K562 (cell line): Measurements from ENCODE around the gene NOVA1. TPM values are rescaled to one million over a fixed set of nuclear protein-coding genes. Genes with fewer than 3 reads are reported as not detected.

Experiments used
- ATAC-seq: fragments of 200-7000 bp; cut with Tn5 transposase; 3 replicates; pipeline ENCODE4 v1.9.1; 2020; ENCODE audit warnings: moderate library complexity
- BruUV-seq: library from RNA; stranded (reverse); fragments of 400-500 nt; replicated peaks from 2 replicates; lab custom pipeline; 2021; lab: Mats Ljungman, UMichigan
- CTCF ChIA-PET: fragments of 300-600 bp; formaldehyde crosslinking; extraction: SDS; loops from one replicate; lab custom pipeline; 2021; ENCODE audit warnings: low intra/inter-chr PET ratio; lab: Yijun Ruan, JAX
- POLR2A ChIA-PET: fragments of 300-600, 350-650 bp; sonication (Branson Sonifier 250); formaldehyde crosslinking; extraction: SDS; loops from one replicate; lab custom pipeline; 2021; ENCODE audit warnings: antibody characterized with exemption, inconsistent platforms; lab: Yijun Ruan, JAX
- DNase-seq, 4 experiments: peaks; one replicate each; pipeline versions ENCODE4 v3.0.0 to v3.0.0-alpha.2; 2011 to 2018; ENCODE audit warnings: low spot score in 3 of 4, mixed read lengths in 3 of 4; ENCODE audit errors: extremely low read depth in 1 of 4
- FAIRE-seq: peaks from 2 replicates; lab custom pipeline; 2011; peaks lifted over from hg19 to GRCh38; lab: Jason Lieb, UNC
- H2AFZ ChIP-seq: 2 replicates; pipeline ENCODE4 v1.6.0; 2011; ENCODE audit warnings: low read depth, low read length, control low read depth, inconsistent platforms
- H3K27ac ChIP-seq: fragments of 200-600 bp; 3 replicates; pipeline ENCODE4 v1.8.0; 2011; ENCODE audit warnings: low read depth, mild to moderate bottlenecking, control low read depth, inconsistent platforms, low read length, moderate library complexity, mixed read lengths; ENCODE audit errors: extremely low read depth
- H3K27me3 ChIP-seq, 2 experiments: fragments of 300-600 bp in 1 of 2; 2 replicates in 1 of 2; 3 replicates in 1 of 2; pipeline versions ENCODE4 v1.6.0 to v1.8.0; 2011; ENCODE audit warnings: inconsistent platforms in 2 of 2, low read length in 2 of 2, mild to moderate bottlenecking in 1 of 2, mixed read lengths in 1 of 2, moderate library complexity in 1 of 2; ENCODE audit not compliant: control insufficient read depth in 2 of 2, insufficient read depth in 2 of 2
- H3K36me3 ChIP-seq: fragments of 300-600 bp; 3 replicates; pipeline ENCODE4 v1.8.0; 2011; ENCODE audit warnings: mild to moderate bottlenecking, low read length, inconsistent platforms; ENCODE audit not compliant: control insufficient read depth, insufficient read depth
- H3K4me1 ChIP-seq, 2 experiments: fragments of 200-600 bp in 1 of 2; replicated peaks in 1 of 2; 2 replicates in 1 of 2; 3 replicates in 1 of 2; pipeline versions ENCODE4 v1.5.1 to v1.8.0; 2011; ENCODE audit warnings: inconsistent platforms in 2 of 2, low read length in 2 of 2, mild to moderate bottlenecking in 1 of 2, mixed read lengths in 1 of 2, moderate library complexity in 1 of 2; ENCODE audit not compliant: control insufficient read depth in 2 of 2, insufficient read depth in 2 of 2
- H3K4me2 ChIP-seq: 2 replicates; pipeline ENCODE4 v1.6.1; 2011; ENCODE audit warnings: low read length, control low read depth, inconsistent platforms, mixed read lengths; ENCODE audit not compliant: insufficient read depth
- H3K4me3 ChIP-seq: fragments of 200-600 bp; sonication (generic), shearing (Covaris generic); 2 replicates; pipeline ENCODE4 v1.5.1; 2016; ENCODE audit warnings: control low read depth, inconsistent platforms
- H3K79me2 ChIP-seq: fragments of 200-600 bp; 3 replicates; pipeline ENCODE4 v1.8.0; 2011; ENCODE audit warnings: low read length, inconsistent platforms; ENCODE audit not compliant: control insufficient read depth, insufficient read depth
- H3K9ac ChIP-seq, 2 experiments: 2 replicates each; pipeline versions ENCODE4 v1.6.0 to v1.6.1; 2011; ENCODE audit warnings: low read depth in 2 of 2, low read length in 2 of 2, control low read depth in 1 of 2, inconsistent platforms in 1 of 2, mild to moderate bottlenecking in 1 of 2, mixed read lengths in 1 of 2; ENCODE audit not compliant: insufficient read depth in 1 of 2
- H3K9me1 ChIP-seq: one replicate; pipeline ENCODE4 v1.6.0; 2011; ENCODE audit warnings: inconsistent platforms, mild to moderate bottlenecking, low read length, moderate library complexity; ENCODE audit not compliant: control insufficient read depth, insufficient read depth
- H3K9me3 ChIP-seq: replicated peaks from 2 replicates; pipeline ENCODE4 v1.5.1; 2011; ENCODE audit warnings: low read depth, low read length, inconsistent platforms; ENCODE audit not compliant: control insufficient read depth, insufficient read depth
- H4K20me1 ChIP-seq: replicated peaks from 2 replicates; pipeline ENCODE4 v1.6.1; 2011; ENCODE audit warnings: low read length, inconsistent platforms, mixed read lengths; ENCODE audit not compliant: control insufficient read depth, insufficient read depth
- EHMT2 ChIP-seq: fragments of 450-650 bp; IDR thresholded peaks from 2 replicates; pipeline ENCODE4 v1.6.1; 2018; ENCODE audit warnings: antibody characterized with exemption
- ELF4 ChIP-seq: fragments of 450-650 bp; formaldehyde crosslinking; IDR thresholded peaks from 2 replicates; pipeline ENCODE4 v1.4.0; 2022; ENCODE audit warnings: missing genetic modification characterization
- EZH2 ChIP-seq: IDR thresholded peaks from 2 replicates; pipeline ENCODE4 v1.6.1; 2012; ENCODE audit warnings: low read depth, mild to moderate bottlenecking, inconsistent platforms, low read length, borderline replicate concordance
- MBD2 ChIP-seq: sonication (generic); IDR thresholded peaks from 2 replicates; pipeline ENCODE4 v1.6.1; 2016; ENCODE audit warnings: low read depth, borderline replicate concordance
- POLR2AphosphoS5 ChIP-seq: IDR thresholded peaks from 2 replicates; pipeline ENCODE4 v1.6.1; 2011; ENCODE audit warnings: mild to moderate bottlenecking, low read depth, low read length, moderate library complexity; ENCODE audit not compliant: control insufficient read depth, insufficient read depth
- ZBTB7A ChIP-seq: IDR thresholded peaks from 2 replicates; pipeline ENCODE4 v1.6.1; 2011; ENCODE audit warnings: low read depth, mild to moderate bottlenecking, low read length, moderate library complexity, borderline replicate concordance; ENCODE audit not compliant: control insufficient read depth
- ZKSCAN8 ChIP-seq: fragments of 200-800 bp; sonication (Bioruptor generic); IDR thresholded peaks from 2 replicates; pipeline ENCODE4 v1.6.1; 2016; ENCODE audit warnings: missing genetic modification characterization, missing compliant biosample characterization
- WGBS: fragments of 100-300 bp; shearing (Covaris generic); methylation state at CpG from one replicate; pipeline ENCODE4 v1.1.6; 2016; ENCODE audit warnings: low coverage, mixed read lengths; ENCODE audit not compliant: insufficient coverage; ENCODE audit errors: missing lambda C conversion rate; 5-methylcytosine and 5-hydroxymethylcytosine counted together
- in situ Hi-C: fragments of 300-500 bp; cut with MboI; formaldehyde crosslinking; loops from 4 replicates; pipeline ENCODE4 v1.15.0; 2018; ENCODE audit warnings: inconsistent platforms, mixed read lengths
- intact Hi-C: fragments of 100-400 bp; cut with micrococcal nuclease; formaldehyde crosslinking; loops from 2 replicates; pipeline ENCODE4 v1.14.2; 2022
- polyA plus RNA-seq, 8 experiments: library from polyadenylated mRNA; depleted of rRNA in 4 of 8; stranded (reverse) in 5 of 8; unstranded in 3 of 8; fragments of >200 nt; fragmentation: Nextera tagmentation in 2 of 8; fragmentation: Illumina TruSeq in 1 of 8; extraction: Ambion mirVana in 2 of 8; extraction: Trizol in 1 of 8; gene quantifications; 2 replicates each; pipeline versions ENCODE4 v1.2.1 to v1.2.3, GENCODE V29; 2011 to 2014; ENCODE audit warnings: inconsistent platforms in 1 of 8, missing spikeins in 1 of 8
- total RNA-seq, 7 experiments: library from RNA; depleted of rRNA in 6 of 7; stranded (reverse); fragments of >200 nt in 6 of 7; fragmentation: Illumina TruSeq in 2 of 7; extraction: Trizol in 2 of 7; gene quantifications; 2 replicates each; pipeline versions ENCODE4 v1.2.1 to v1.2.3, GENCODE V29; 2011 to 2021; ENCODE audit warnings: low replicate concordance in 1 of 7
- TF ChIP-seq, protein P1 (sequence below): fragments of 250-450 bp; sonication (Bioruptor Pico); IDR thresholded peaks from 2 replicates; pipeline ENCODE4 v1.9.0; 2021; ENCODE audit warnings: mild to moderate bottlenecking

NOVA1 gene
- total and polyA plus RNA-seq, 9 of the 15 experiments (the other 6 are each of a cell fraction or from before 2014, with no cell fraction given), result 0.01 TPM; not detected in 8

DNA sequence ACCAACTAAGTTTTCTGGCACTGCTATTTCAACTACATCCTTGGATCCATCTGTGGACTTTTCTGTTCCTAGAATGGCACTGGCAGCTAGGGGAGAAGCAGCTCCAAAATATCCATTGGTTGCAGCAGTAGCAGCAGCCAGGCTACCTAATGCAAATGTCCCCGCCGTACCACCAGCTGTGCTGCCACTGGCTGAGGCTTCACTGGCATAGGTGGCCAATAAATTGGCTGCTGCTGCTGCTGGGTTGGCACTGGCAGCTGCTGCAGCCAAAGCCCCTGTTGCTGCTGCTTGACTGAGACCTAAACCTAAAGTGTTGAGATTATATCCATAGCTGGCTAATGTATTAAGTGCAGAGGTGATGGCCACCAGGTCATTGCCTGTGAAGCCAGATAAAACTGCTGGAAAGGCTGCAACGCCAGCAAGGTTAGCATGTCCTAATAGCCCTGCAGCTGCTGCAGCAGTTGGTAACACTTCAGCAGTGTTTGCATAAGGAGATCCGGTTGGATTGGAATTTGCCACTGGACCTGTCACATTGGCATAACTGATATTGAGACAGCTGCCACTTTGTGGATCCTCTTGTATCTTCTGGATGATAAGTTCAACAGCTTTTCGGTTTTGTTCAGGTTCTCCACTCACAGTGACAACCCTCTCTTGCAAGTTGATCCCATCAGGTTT lies 149.5 kb downstream of the NOVA1 start:
- no peaks in the 10 kb centered on the region for H4K20me1 ChIP-seq
- no peak overlapping the region for H3K4me3 ChIP-seq
- 0% methylated on average over 4 of the region's 5 CpGs for WGBS
- TF ChIP-seq ZKSCAN8 (CRISPR knock-in tag) (no peak), ELF4 (CRISPR knock-in tag) (no peak), MBD2 (no peak), ZBTB7A (no peak), POLR2AphosphoS5 (no peak), EHMT2 (no peak)
- FAIRE-seq (no peak), ATAC-seq (no peak), DNase-seq (no peak)
- intact Hi-C loops, result no loop called here
- no peak overlapping the region for H3K4me2 ChIP-seq
- H3K27me3 ChIP-seq, result no peaks in the 10 kb centered on the region
- no peaks in the 10 kb centered on the region for H3K79me2 ChIP-seq
- no peaks in the 10 kb centered on the region for H3K9me1 ChIP-seq
- in situ Hi-C loops, result no loop called here
- H3K27ac ChIP-seq, result no peak overlapping the region
- no peaks in the 10 kb centered on the region for H3K9me3 ChIP-seq
- no peak overlapping the region for H2AFZ ChIP-seq
- H3K4me1 ChIP-seq, result no peaks in the 10 kb centered on the region
- no peak overlapping the region for H3K9ac ChIP-seq
- BruUV-seq, result no TSS peak
- POLR2A ChIA-PET, result no interaction called here
- CTCF ChIA-PET, result no interaction called here
- H3K36me3 ChIP-seq, result no peaks in the 10 kb centered on the region

DNA sequence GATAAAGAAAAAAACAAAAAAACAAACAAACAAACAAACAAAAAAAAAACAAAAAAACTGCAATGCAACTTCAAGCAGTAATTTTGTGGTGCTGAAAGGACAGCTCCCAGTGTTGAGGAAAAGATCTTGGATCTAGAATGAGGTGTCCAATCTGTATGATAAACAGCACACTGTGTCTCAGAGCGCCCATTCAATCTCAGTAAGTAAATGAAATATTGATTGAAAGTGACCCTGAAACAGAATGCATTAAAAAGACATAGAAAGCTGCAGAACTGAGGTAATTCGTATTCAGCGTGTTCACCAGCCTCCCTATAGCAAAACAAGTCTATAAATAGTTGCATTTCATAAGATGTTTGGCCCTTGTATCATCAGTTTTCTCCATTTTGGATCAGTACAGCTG lies 153.0 kb downstream of the NOVA1 start:
- Histone ChIP-seq H3K9ac (no peak overlapping the region), H3K36me3 (no peaks in the 10 kb centered on the region), H3K4me1 (no peaks in the 10 kb centered on the region), H3K79me2 (no peaks in the 10 kb centered on the region), H2AFZ (no peak overlapping the region), H3K4me2 (no peak overlapping the region), H3K27me3 (no peaks in the 10 kb centered on the region), H3K27ac (no peak overlapping the region), H3K4me3 (no peak overlapping the region), H4K20me1 (no peaks in the 10 kb centered on the region), H3K9me1 (no peaks in the 10 kb centered on the region), H3K9me3 (no peaks in the 10 kb centered on the region)
- intact Hi-C loops, result no loop called here
- in situ Hi-C loops, result no loop called here
- BruUV-seq, result no TSS peak
- ChIA-PET POLR2A (no interaction called here), CTCF (no interaction called here)
- no peak for ATAC-seq
- DNase-seq, result no peak
- FAIRE-seq, result no peak
- WGBS, result 4% methylated on average over 3 of the region's 3 CpGs
- no peak for TF ChIP-seq EZH2
- TF ChIP-seq, protein P1, sequence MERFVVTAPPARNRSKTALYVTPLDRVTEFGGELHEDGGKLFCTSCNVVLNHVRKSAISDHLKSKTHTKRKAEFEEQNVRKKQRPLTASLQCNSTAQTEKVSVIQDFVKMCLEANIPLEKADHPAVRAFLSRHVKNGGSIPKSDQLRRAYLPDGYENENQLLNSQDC (CRISPR knock-in tag), result no peak
